DMS53 (cell line): Measurements from ENCODE around the gene SSPN.
A peak's percentile ranks its signal among the peaks of the same experiment; 100 is the strongest.

ENCODE experiments used
- DNase-seq: peaks from one replicate; lab custom pipeline; 2025; lab: John Stamatoyannopoulos, UW

Gene SSPN

DNA sequence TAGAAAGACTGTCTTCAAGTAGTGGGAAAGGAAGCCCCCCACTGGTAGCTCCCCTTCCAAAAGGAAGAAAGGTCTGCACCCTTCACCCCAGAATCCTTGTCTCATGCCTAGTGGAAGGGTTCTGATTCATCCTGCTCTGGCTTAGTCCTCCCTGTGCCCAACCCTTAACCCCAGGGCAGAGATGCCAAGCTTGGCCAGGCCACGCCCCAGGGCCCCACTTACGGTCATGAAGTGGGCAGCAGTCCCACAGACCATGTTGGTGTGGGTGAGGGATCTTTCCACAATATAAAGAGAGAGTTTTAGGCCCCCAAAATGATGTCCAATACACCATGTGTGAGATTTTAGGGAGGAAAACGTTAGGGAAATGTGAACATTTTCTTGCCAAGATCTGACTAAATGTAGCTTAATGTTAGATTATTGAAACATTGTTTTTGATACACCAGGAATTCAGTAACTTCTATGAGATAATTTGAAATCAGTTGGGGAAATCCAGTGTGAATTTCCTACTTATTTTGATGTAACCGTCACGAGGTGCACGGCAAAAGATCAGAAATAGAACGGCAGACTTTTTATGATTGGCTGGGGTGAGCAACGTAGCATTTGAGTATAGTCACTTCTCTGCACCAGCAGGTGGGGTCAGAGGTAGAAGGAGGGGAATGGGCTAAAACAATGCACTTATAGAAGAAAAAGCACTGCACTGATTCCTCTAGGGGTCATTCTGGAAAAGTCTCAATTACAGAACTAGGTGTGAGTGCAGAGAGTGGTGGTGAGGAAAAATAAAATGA, 8.2 kb upstream of the SSPN start:
- no peak for DNase-seq

DNA sequence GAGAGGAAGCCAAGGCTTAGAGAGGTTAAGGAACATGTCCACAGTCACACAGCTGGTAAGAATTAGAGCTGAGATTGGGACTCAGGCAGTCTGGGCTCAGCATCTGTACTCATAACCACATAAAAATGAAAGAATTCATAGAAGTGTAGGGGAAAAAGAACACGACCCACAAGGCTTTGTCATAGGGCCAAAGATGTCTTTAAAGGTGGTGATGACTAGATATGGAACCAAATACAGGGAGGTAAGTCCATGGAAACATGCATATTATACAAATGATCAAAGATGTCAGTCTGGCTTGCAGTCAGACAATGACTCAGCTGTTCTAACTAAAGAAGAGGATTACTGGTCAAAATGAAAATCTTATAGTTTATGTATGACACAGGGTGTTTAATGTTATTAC, 7.2 kb upstream of the SSPN start:
- peak; percentile 40 for DNase-seq

DNA sequence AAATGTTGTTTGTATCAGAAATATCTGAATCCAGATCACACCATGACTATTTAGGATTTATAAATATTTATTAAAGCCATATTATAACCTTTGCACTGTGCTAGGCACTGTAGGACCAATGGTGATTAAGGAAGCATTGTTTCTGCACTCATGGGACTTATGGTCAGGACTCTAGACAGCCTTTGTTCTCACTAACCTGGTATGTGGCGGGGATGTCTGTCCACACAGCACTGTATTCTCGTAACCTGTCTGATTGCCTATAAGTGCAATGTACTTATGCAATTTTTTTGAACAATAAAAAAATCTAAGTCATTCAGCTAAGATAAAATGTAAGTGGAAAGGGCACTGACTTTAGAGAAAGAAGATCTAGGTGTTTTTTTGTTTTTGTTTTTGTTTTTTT, 6.7 kb upstream of the SSPN start:
- peak; percentile 30 for DNase-seq

DNA sequence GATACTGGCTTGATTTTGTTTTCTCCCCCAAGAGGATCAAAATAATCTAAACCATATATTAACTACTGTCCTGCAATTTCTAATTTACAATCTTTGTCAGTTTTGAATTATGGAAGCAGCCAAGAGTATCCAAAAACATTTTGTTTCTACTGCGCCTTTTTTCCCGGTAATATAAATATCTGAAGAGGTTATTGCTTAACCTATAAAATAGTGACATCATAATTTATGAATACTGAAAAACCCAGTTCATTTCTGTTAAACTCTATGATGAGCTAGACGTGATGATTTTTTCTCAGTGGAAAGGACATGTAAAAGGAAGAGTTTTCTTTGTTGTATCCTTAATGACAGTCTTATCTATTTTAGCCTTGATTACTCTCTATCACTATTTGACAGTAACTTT, 3.2 kb upstream of the SSPN start:
- no peak for DNase-seq

DNA sequence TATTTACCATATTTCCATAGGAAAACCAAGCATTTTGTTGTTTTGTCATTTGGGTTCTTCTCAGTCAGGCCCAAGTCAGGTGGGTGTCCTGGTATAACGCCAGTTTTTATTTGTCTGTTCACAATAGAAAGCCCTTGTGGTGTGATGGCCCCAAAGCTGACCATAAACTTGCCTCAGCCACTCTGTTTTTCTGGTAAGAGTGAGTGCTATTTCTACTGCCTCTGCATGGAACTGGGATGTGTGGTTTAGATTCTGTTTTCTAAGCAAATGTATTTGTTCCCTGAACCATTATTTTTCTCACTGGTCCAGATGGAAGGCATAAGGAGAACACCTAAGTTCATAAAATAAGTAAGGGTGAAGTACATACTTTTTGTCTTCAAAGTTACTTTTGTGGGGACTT, 1.8 kb upstream of the SSPN start:
- no peak for DNase-seq

DNA sequence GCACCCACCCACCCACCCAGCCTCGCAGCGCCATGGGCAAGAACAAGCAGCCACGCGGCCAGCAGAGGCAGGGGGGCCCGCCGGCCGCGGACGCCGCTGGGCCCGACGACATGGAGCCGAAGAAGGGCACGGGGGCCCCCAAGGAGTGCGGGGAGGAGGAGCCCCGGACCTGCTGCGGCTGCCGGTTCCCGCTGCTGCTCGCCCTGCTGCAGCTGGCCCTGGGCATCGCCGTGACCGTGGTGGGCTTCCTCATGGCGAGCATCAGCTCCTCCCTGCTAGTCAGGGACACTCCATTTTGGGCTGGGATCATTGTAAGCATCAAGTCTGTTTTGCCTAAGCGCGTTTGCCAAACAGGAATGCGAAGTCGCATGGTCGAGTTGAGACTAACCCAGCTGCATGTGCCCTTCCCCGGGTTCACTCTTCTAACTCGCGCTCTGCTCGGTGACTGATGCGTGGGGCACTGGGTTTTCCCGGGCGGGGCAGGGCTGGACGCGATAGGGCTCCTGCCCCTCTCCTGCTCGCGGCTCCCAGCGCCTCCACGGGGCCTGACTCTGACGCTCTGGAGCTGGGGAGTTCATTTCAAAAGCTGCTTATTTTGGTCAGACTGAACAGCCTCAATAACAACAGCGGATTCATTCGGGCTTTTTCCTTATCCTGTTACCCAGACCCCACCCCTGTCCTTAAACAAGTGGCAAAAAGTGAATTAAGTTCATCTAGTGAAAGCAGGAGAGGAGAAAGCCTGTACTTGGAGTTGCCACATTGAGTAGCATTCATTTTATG, 458 bp downstream of the SSPN start:
- peak; percentile 80 for DNase-seq

DNA sequence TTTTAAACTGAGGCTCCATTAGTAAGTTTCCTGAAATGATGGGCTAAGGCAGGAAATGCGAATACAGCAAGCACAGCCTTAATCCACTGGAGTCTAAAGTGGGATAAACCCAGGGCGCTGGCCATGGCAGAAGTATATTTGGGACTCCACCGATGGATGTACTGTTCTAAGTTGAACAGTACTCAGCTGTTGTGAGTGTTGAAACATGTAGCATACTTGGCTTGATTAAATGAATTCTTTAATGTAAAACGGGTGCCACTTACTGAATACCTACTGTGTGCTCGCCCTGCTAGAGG, 996 bp downstream of the SSPN start:
- peak; percentile 63 for DNase-seq

DNA sequence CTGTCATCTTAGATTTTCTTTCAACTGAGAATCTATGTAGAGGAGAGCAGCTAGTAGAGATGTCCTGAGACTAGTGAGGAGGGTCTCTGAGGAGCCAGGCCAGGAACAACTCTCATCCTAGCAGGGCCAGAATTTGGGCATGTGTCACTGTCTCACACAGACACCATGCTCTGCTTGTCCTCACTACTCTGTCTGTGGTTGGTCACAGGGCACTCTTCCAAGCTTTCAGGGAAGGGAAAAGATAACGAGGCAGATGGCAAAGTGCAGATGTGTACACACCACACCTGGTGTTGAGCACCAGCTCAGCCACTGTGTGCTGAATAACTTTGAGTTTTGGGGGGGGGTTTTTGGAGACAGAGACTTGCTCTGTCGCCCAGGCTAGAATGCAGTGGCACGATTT, 2.5 kb downstream of the SSPN start:
- peak; percentile 61 for DNase-seq

DNA sequence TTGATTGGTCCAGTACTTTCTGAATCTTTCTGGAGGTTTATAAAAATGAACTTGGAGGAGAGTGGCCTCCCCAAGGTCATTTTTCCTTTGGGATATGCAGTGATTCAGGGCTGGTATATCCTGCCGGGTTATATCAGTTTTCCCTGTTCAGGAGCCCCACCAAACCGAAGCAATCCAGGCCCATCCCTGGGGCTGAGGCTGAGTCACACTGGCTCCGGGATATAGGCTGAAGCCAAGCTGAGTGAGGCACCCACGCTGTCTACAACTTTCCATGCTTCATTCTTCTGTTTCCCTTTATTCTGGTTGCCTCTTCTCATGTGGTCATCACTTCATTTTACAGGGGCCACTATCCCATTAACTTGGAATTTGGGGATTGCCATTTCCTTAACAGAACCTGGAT, 3.4 kb downstream of the SSPN start:
- DNase-seq: no peak

DNA sequence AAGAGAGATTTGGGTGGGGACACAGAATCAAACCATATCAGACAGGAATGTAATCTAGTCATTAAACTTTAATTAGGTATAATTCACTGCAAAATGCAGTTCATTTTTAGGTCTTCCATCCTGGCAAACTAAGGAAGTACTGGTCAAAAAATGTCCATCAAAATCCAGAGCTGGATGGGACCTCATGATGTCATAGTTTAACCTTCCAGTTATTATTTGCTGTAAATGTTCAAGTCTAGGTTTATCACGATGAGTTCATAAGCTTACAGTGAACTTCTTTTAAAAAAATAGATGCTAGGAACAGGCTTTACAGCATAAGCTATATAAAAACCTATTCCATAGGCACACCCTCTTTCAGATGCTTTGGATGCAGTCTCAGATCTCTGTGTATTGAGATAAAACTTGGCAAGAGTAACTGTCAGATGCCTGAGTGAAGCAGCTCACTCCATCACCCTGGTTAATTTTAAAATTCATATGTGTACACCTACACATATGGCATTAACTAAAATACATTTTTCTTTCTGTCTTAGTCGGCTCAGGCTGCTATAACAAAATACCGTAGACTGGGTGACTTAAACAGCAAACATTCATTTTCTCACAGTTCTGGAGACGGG, 7.9 kb downstream of the SSPN start:
- DNase-seq: no peak

DNA sequence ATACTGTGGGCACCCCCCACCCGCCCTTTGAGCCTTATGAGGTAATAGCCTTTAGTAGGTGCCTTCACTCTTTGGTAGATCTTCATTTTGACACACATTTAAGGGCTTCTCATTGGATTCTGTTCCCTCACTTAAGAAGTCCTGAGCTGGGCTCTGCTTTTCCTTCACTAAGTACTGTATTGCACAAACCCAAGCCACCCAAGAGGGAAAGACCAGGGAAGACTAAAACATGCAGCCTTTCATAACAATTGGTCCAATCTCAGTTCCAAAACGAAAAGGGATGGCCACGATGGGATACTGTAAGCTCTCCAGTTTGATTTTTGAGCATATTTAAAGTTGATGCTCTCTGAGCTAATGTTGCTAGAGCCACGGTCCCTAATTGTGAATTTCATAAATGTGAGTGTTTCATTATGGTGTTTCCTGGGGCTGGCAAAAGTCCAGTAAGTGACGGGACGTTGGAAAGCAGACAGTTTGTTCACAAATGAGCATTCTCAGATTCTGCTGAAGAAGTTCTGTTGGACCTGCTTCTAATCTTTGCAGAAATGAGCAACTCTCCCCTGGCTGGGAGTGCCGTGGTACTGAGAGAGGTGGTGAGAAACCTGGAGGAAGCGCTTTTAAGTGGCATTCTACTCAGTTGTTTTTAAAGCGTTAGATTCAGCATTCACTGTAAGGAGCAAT, 9.4 kb downstream of the SSPN start:
- DNase-seq: no peak

DNA sequence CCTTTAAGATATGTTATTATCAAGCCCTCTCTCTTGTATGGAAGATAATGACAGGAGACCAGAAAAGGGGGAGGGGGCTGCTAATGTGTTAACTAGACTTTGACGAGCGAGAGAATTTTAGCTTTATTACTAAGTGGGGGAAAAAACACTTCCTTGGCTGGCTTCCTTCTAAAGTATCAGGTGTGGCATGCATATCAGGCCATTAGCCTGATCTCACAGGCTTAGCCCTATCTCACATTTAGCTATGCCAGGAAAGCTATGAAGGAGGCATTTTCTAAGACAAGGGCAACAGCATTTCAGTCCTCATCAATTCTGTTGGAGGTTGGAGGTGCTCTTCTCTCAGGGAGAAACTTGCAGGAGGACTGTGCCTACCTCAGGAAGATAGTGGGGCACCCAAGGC, 9.9 kb downstream of the SSPN start:
- no peak for DNase-seq

DNA sequence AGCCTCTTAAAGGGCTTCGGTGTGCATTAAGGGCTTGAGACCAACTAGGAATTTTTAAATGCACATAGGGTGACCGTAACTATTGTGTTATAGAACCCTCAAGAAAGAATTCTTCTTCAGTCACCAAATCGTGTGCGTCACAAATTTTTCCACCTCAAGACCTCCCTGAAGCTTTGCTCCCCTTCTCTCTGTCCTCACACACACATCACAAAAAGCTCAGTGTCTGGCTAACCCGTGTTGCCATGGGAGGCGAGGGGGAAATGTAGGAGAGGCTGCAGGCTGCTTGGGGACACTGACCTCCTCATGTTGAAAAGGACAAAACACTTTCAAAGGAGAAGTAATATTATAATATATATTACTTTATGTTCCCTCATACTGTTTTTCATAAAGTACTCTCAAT, 10.6 kb downstream of the SSPN start:
- DNase-seq: no peak

DNA sequence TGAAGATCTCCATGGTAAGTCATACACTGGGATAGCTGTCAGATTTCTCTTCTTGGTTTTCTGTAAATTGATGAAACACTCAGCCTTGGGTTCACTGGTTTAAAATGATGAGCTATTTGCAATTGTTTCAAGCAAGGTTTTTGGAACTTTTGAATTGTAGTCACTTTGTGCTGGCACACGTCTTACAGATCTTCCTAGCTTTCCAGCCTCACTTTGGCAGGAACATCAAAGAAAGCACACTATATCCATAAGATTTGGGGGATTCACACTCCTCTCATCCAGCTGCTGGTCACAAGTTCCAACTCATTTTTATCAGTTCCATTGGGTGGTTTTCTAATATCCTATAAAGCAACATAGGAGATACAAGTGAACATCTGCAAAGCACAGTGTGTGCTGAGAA, 16.0 kb downstream of the SSPN start:
- DNase-seq: no peak

DNA sequence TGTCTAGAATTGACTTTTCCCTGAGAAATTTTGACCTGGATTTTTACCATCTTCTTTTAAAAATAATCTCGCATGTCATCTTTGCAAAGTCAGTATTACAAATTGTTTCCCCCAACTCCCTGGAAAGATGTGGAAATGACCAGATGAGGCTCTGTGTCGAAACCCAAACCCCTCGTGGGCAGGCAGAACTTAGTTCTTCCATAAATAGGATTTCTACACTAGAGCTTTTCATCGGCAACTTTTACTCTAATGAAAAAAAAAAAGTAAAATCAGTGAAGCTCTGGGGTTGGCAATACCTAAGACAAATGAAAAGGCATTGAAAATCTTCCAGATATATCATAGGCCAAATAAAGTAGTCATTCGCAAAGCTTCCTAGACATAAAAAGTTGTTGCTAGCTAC, 17.0 kb downstream of the SSPN start:
- DNase-seq: no peak

DNA sequence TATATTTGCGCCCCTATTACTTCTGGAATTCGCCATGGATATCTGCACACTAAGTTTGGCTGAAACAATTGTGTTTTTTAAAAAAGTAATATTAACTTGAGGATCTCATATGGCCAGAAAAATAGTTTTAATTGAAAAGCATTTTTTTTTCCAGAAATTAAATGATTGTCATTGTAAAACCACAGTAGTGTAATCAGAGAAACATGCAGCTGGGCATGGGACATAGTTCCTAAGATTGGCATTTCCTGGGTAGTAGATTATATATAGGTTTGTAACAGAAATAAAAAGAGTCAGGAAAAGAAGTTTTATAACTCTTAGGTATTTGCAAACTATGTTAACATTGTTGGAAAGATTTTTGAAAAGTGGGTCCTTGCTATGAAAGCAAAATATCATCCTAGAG, 17.6 kb downstream of the SSPN start:
- no peak for DNase-seq

DNA sequence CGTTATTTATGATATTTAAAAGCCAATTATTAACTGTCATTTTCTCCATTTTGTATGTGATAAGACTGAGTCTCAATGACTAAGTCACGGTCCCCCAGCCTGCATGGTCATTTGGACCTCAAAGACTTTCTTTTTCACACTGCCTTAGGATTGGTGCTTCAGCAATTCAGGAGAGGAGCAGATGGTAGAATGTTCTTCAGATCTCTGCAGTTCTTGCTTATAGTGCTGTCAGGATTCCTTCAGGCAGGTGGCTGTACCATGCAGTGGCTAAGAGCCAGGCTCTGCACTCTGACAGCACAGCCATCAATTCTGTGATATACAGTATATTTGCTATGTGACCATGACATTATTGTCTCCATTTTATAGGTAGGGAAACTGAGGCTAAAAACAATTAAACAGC, 18.7 kb downstream of the SSPN start:
- DNase-seq: no peak

DNA sequence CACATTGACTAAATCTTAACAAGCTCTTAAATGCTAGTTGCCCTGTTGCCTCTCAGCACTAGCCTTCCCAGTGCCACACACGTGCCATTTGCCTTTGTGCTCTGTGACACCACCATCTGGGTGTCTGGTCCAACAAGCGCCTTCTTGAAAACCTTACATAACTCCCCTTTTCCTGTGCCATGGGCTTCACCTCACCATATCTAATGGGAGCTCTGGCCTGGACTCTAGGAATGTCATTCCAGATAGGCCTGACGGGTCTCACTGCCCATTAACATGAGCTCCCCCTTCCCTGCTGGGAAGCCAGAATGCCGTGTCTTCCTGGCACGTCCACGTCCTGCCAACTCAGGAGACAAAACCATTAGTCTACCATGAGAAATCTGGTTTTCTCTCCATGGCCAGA, 24.4 kb downstream of the SSPN start:
- no peak for DNase-seq

DNA sequence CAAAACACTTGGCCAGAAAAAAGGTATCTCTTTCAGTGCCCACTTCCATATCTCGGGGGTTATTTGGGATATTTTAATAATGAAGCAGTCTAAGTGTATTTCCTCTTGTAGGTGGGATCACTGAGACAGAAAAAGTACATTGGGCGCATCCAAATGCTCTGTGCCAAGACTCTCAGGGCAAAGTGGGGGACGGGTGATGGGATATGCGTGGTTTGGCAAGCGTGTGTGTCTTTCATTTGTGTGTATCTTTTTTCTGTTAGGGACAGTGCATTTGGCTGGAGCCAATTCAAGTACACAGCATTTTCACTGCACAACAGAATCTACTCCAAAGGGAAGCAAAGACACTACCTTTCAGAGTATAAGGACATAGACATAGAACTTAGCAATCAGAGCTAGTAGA, 29.3 kb downstream of the SSPN start:
- no peak for DNase-seq

DNA sequence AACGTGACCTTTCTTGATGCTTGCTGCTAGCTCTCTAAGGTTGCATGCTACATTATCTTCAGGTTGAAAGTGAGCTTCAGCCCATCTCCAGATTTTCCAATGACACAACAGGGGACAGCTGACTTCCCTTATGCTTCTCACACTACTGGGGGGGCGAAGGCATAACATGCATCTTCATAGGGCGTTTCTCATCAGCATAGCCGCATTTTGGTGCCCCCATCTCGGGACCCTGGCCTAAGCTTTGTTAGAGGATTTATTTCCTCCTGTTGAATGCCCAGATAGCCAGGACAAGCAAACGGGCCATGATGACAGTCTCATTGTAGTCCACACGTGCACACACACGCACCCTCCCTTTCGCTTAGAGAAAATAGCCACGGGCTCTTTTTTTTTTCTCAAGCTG, 30.7 kb downstream of the SSPN start:
- peak; percentile 64 for DNase-seq

DNA sequence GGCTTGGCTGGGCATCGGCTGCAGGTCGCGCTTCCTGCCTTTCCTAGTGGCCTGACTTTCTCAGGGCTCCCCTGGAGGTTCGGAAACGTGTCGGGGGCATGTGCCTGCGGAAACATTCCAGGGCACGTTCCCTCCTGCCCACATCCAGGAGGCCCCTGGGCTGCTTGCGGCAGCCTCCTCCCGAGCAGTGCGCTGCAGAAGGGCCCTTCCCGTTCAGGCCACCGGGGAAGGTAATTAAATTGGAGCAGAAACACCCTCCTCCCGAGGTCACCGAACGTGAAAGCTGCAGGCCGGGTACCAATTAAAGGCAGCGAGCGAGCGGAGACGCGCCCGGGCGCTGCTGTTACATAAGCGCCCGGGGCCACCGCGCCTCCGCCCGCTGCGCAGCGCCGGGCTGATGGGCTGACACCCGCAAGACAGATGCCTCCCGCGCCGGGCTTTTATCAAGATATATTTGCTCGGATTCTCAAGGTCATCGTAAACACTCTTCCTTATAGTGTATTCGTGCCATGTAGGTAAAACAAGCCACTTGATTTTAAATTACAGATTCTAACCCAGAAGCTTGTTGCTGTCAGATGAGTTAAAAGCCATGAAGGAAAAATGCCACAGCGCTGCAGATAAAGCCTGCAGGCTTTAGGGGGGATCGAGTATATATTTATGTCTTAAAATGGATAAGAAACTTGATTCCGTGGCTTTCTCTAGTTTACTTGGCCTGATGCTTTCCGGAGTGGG, 31.4 kb downstream of the SSPN start:
- peak; percentile 87 for DNase-seq

DNA sequence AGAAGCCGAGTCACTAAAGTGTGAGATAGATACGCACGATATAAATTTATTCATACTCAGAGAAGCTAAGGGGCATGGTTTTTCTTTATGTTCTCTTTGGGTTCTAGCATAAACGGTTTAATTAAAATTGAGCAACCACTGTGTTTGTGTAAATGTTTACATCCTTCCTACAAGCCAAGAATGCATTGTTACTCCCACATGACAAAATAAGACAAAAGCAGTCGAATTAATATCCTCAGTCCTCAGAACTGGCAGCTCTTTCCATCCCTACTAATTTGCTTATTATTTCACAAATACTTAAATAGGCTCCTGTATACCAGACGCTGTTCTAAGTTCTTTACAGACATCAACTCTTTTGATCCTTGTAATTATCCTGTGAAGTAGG, 32.0 kb downstream of the SSPN start:
- DNase-seq: no peak
